ENCODE measurements around the gene TLE5.
"Not testable (repeated sequence)": the region's sequence is repeated elsewhere in the genome, so short reads cannot be mapped to it uniquely, and the experiment has no call there.

Gene TLE5

GRCh38 chr19:3096267-3096901 is 34.1 kb upstream of the TLE5 start:
- DNase-seq, result no peak
- H3K27me3 ChIP-seq (replicated peaks; ENCODE audit: control insufficient read depth, insufficient read depth, low read length, poor library complexity, severe bottlenecking), result peaks cover 16% of the 10 kb centered on the region
- peaks cover 30% of the 10 kb centered on the region for H3K4me1 ChIP-seq (ENCODE audit: control insufficient read depth, insufficient read depth, low read length, poor library complexity, severe bottlenecking)
- no peak overlapping the region for H3K27ac ChIP-seq (ENCODE audit: insufficient read depth, low read length, poor library complexity, severe bottlenecking)
- H3K36me3 ChIP-seq (ENCODE audit: control insufficient read depth, insufficient read depth, low read length), result no peaks in the 10 kb centered on the region
- H3K4me3 ChIP-seq (ENCODE audit: insufficient read depth, low read depth, low read length, poor library complexity, severe bottlenecking), result no peak overlapping the region
- H3K9me3 ChIP-seq (ENCODE audit: control insufficient read depth, low read length), result no peaks in the 10 kb centered on the region

GRCh38 chr19:3095441-3096191 is 33.3 kb upstream of the TLE5 start:
- Histone ChIP-seq H3K27ac (ENCODE audit: insufficient read depth, low read length, poor library complexity, severe bottlenecking) (no peak overlapping the region), H3K4me3 (ENCODE audit: insufficient read depth, low read depth, low read length, poor library complexity, severe bottlenecking) (peak overlapping the region; percentile 23), H3K27me3 (replicated peaks; ENCODE audit: control insufficient read depth, insufficient read depth, low read length, poor library complexity, severe bottlenecking) (peaks cover 16% of the 10 kb centered on the region), H3K4me1 (ENCODE audit: control insufficient read depth, insufficient read depth, low read length, poor library complexity, severe bottlenecking) (peaks cover 30% of the 10 kb centered on the region), H3K9me3 (ENCODE audit: control insufficient read depth, low read length) (no peaks in the 10 kb centered on the region), H3K36me3 (ENCODE audit: control insufficient read depth, insufficient read depth, low read length) (no peaks in the 10 kb centered on the region)
- peak; percentile 26 to 67 (median 29) for DNase-seq

- DNase-seq, result no peak
- Histone ChIP-seq H3K9me3 (ENCODE audit: control insufficient read depth, low read length) (no peaks in the 10 kb centered on the region), H3K4me3 (ENCODE audit: insufficient read depth, low read depth, low read length, poor library complexity, severe bottlenecking) (peak overlapping the region; percentile 42), H3K4me1 (ENCODE audit: control insufficient read depth, insufficient read depth, low read length, poor library complexity, severe bottlenecking) (peaks cover 30% of the 10 kb centered on the region), H3K27me3 (replicated peaks; ENCODE audit: control insufficient read depth, insufficient read depth, low read length, poor library complexity, severe bottlenecking) (peaks cover 16% of the 10 kb centered on the region), H3K27ac (ENCODE audit: insufficient read depth, low read length, poor library complexity, severe bottlenecking) (no peak overlapping the region), H3K36me3 (ENCODE audit: control insufficient read depth, insufficient read depth, low read length) (no peaks in the 10 kb centered on the region)
Observed at GRCh38 chr19:3094601-3095440, 32.5 kb upstream of the TLE5 start.

GRCh38 chr19:3089299-3089855 is 27.1 kb upstream of the TLE5 start:
- H3K27ac ChIP-seq (ENCODE audit: insufficient read depth, low read length, poor library complexity, severe bottlenecking); H3K36me3 ChIP-seq (ENCODE audit: control insufficient read depth, insufficient read depth, low read length); H3K4me3 ChIP-seq (ENCODE audit: insufficient read depth, low read depth, low read length, poor library complexity, severe bottlenecking); H3K27me3 ChIP-seq (replicated peaks; ENCODE audit: control insufficient read depth, insufficient read depth, low read length, poor library complexity, severe bottlenecking); H3K4me1 ChIP-seq (ENCODE audit: control insufficient read depth, insufficient read depth, low read length, poor library complexity, severe bottlenecking); DNase-seq; H3K9me3 ChIP-seq (ENCODE audit: control insufficient read depth, low read length): not testable (repeated sequence)

GRCh38 chr19:3087769-3088168 is 25.5 kb upstream of the TLE5 start:
- H3K4me3 ChIP-seq (ENCODE audit: insufficient read depth, low read depth, low read length, poor library complexity, severe bottlenecking), result no peak overlapping the region
- H3K36me3 ChIP-seq (ENCODE audit: control insufficient read depth, insufficient read depth, low read length), result no peaks in the 10 kb centered on the region
- no peak overlapping the region for H3K27ac ChIP-seq (ENCODE audit: insufficient read depth, low read length, poor library complexity, severe bottlenecking)
- H3K9me3 ChIP-seq (ENCODE audit: control insufficient read depth, low read length), result no peaks in the 10 kb centered on the region
- H3K27me3 ChIP-seq (replicated peaks; ENCODE audit: control insufficient read depth, insufficient read depth, low read length, poor library complexity, severe bottlenecking), result no peaks in the 10 kb centered on the region
- DNase-seq, result no peak
- no peaks in the 10 kb centered on the region for H3K4me1 ChIP-seq (ENCODE audit: control insufficient read depth, insufficient read depth, low read length, poor library complexity, severe bottlenecking)

GRCh38 chr19:3084943-3085342 is 22.6 kb upstream of the TLE5 start:
- no peak for DNase-seq
- Histone ChIP-seq H3K4me1 (ENCODE audit: control insufficient read depth, insufficient read depth, low read length, poor library complexity, severe bottlenecking) (no peaks in the 10 kb centered on the region), H3K4me3 (ENCODE audit: insufficient read depth, low read depth, low read length, poor library complexity, severe bottlenecking) (no peak overlapping the region)

GRCh38 chr19:3083964-3084363 is 21.7 kb upstream of the TLE5 start:
- Histone ChIP-seq H3K4me1 (ENCODE audit: control insufficient read depth, insufficient read depth, low read length, poor library complexity, severe bottlenecking) (no peaks in the 10 kb centered on the region), H3K27me3 (replicated peaks; ENCODE audit: control insufficient read depth, insufficient read depth, low read length, poor library complexity, severe bottlenecking) (no peaks in the 10 kb centered on the region), H3K36me3 (ENCODE audit: control insufficient read depth, insufficient read depth, low read length) (no peaks in the 10 kb centered on the region), H3K4me3 (ENCODE audit: insufficient read depth, low read depth, low read length, poor library complexity, severe bottlenecking) (no peak overlapping the region), H3K27ac (ENCODE audit: insufficient read depth, low read length, poor library complexity, severe bottlenecking) (no peak overlapping the region), H3K9me3 (ENCODE audit: control insufficient read depth, low read length) (no peaks in the 10 kb centered on the region)
- DNase-seq, result no peak

More at GRCh38 chr19:3084943-3085342, 22.6 kb upstream of the TLE5 start:
- Histone ChIP-seq H3K27ac (ENCODE audit: insufficient read depth, low read length, poor library complexity, severe bottlenecking) (no peak overlapping the region), H3K9me3 (ENCODE audit: control insufficient read depth, low read length) (no peaks in the 10 kb centered on the region), H3K36me3 (ENCODE audit: control insufficient read depth, insufficient read depth, low read length) (no peaks in the 10 kb centered on the region), H3K27me3 (replicated peaks; ENCODE audit: control insufficient read depth, insufficient read depth, low read length, poor library complexity, severe bottlenecking) (no peaks in the 10 kb centered on the region)

- no peak for DNase-seq
- H3K4me3 ChIP-seq (ENCODE audit: insufficient read depth, low read depth, low read length, poor library complexity, severe bottlenecking), result no peak overlapping the region
- H3K4me1 ChIP-seq (ENCODE audit: control insufficient read depth, insufficient read depth, low read length, poor library complexity, severe bottlenecking), result no peaks in the 10 kb centered on the region
- no peaks in the 10 kb centered on the region for H3K9me3 ChIP-seq (ENCODE audit: control insufficient read depth, low read length)
- H3K36me3 ChIP-seq (ENCODE audit: control insufficient read depth, insufficient read depth, low read length), result no peaks in the 10 kb centered on the region
- H3K27me3 ChIP-seq (replicated peaks; ENCODE audit: control insufficient read depth, insufficient read depth, low read length, poor library complexity, severe bottlenecking), result no peaks in the 10 kb centered on the region
- H3K27ac ChIP-seq (ENCODE audit: insufficient read depth, low read length, poor library complexity, severe bottlenecking), result no peak overlapping the region
Observed at GRCh38 chr19:3082331-3082730, 20.0 kb upstream of the TLE5 start.

- Histone ChIP-seq H3K27ac (ENCODE audit: insufficient read depth, low read length, poor library complexity, severe bottlenecking) (no peak overlapping the region), H3K27me3 (replicated peaks; ENCODE audit: control insufficient read depth, insufficient read depth, low read length, poor library complexity, severe bottlenecking) (no peaks in the 10 kb centered on the region), H3K36me3 (ENCODE audit: control insufficient read depth, insufficient read depth, low read length) (no peaks in the 10 kb centered on the region), H3K4me1 (ENCODE audit: control insufficient read depth, insufficient read depth, low read length, poor library complexity, severe bottlenecking) (no peaks in the 10 kb centered on the region), H3K4me3 (ENCODE audit: insufficient read depth, low read depth, low read length, poor library complexity, severe bottlenecking) (no peak overlapping the region), H3K9me3 (ENCODE audit: control insufficient read depth, low read length) (no peaks in the 10 kb centered on the region)
- DNase-seq, result no peak
Observed at GRCh38 chr19:3080286-3080685, 18.0 kb upstream of the TLE5 start.
